ENCODE measurements around the gene ZFP1. TPM values are rescaled to one million over a fixed set of nuclear protein-coding genes. Genes with fewer than 3 reads are reported as not detected.

Gene ZFP1
- total and polyA plus RNA-seq, 10 donors, result 3.1 to 11.4 (median 8.5) TPM

DNA sequence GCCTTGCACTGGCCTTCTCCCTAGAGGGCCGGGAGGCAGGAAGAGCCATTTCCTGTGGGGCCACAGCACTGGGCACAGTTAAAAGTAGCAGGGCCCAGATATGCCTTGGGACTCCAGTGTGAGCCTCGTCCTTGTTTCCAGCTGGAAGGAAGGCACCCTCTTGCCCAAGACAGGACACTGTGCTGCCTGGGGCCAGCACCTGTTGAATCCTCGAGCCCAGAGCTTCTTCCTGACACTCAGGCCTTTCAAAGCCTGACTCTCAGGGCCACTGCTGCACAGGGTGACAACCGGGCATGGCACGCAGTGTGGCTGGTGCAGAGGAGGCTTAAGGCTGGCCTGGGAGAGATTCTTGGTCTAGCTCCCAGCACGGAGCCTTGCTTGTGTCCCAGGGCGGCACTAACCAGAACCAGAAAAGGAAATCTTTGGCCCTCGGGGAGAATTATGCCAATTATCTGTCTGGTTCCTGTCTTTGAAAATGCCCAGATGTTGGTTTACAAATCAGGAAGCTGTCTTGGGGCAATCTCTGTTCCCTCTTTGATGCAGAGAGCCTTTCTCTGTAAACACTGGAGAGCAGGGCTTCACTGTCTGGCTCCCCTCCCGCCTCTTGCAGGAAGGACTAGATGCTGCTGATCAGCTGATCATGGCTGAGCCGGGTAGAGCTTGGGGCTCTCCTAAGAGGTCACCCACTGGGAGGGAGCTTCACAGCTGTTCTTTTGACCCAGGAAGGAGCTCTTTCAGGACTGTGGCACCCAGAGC is 42.8 kb upstream of the ZFP1 start:
- intact Hi-C loops (cut with DNase I; ENCODE audit: low total_unique reads), result loop anchor here (2.0 kb wide), 1 partner anchor 107 kb away; the partner anchor contains the start of gene ZNRF1
- Histone ChIP-seq H3K36me3 (no peaks in the 10 kb centered on the region), H3K27me3 (replicated peaks in 1 of 7) (peaks cover 0 to 86% (median 0%) of the 10 kb centered on the region in 7 donors), H3K27ac (peak overlapping the region in 6 of 8 donors; percentile 52 to 85 (median 72)), H3K9me3 (no peaks in the 10 kb centered on the region), H3K4me1 (peaks cover 10 to 67% (median 36%) of the 10 kb centered on the region in 6 donors), H3K4me3 (no peak overlapping the region)
- TF ChIP-seq POLR2AphosphoS5 (IDR thresholded peaks at IDR 0.05), result peak in 1 of 3 donors; percentile 6
- TF ChIP-seq, protein P1, sequence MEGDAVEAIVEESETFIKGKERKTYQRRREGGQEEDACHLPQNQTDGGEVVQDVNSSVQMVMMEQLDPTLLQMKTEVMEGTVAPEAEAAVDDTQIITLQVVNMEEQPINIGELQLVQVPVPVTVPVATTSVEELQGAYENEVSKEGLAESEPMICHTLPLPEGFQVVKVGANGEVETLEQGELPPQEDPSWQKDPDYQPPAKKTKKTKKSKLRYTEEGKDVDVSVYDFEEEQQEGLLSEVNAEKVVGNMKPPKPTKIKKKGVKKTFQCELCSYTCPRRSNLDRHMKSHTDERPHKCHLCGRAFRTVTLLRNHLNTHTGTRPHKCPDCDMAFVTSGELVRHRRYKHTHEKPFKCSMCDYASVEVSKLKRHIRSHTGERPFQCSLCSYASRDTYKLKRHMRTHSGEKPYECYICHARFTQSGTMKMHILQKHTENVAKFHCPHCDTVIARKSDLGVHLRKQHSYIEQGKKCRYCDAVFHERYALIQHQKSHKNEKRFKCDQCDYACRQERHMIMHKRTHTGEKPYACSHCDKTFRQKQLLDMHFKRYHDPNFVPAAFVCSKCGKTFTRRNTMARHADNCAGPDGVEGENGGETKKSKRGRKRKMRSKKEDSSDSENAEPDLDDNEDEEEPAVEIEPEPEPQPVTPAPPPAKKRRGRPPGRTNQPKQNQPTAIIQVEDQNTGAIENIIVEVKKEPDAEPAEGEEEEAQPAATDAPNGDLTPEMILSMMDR (IDR thresholded peaks at IDR 0.05 in 8 of 11, conservative IDR thresholded peaks at IDR 0.05 in 3 of 11), result no peak
- no peak for TF ChIP-seq POLR2A (IDR thresholded peaks at IDR 0.05)
- 23 to 44% (median 30%) methylated on average over 7 to 10 of the region's 10 CpGs for WGBS, 5 donors
- DNase-seq, result peak; percentile 78

DNA sequence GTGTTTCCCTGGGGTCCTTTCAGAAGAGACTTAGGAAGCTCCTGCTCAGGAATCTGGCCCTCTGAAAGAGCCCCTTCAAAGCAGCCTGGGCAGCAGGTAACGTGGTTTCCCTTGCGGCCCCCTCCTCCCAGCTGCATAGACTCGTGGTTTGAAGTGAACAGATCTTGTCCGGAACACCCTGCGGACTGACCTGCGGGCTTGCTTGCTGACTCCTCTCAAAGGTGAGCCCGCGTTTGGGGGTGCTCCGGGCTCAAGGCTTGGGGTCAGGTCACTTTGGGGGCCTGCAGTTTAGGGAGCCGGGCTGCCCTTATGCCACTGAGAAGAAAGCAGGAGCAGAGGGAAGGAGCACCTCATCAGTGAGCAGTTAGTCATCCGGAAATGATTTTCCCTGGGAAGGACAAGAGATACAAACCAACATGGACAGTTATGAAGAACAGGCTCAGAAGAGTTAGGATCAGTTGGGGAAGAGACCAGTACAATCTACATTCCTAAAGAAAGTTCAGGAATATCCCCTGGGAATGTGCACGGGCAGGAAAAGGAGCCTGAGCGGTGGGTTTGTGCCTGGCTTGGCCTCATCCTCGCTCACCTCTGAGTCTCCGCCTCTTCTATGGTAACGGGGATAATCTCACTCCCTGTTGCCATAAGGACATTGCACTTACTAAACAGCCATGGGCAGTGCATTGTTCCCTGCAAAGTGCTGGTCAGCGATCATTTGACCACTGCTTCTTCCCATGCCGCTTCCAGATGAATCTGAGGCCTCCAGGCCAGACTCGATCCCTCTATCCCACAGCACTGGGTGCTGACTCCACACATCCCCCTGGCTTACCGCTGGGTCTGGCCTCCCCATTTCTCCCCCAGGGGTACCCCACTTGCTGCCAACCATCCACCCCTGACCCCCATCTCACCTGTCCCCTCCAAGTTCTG is 41.7 kb upstream of the ZFP1 start:
- Histone ChIP-seq H3K9me3 (no peaks in the 10 kb centered on the region), H3K4me3 (no peak overlapping the region), H3K27me3 (replicated peaks in 1 of 7) (peaks cover 0 to 97% (median 3%) of the 10 kb centered on the region in 7 donors), H3K36me3 (no peaks in the 10 kb centered on the region), H3K27ac (peak overlapping the region in 6 of 8 donors; percentile 52 to 85 (median 72)), H3K4me1 (peaks cover 20 to 76% (median 46%) of the 10 kb centered on the region in 6 donors)
- no peak for TF ChIP-seq POLR2AphosphoS5 (IDR thresholded peaks at IDR 0.05)
- TF ChIP-seq, protein P1 (IDR thresholded peaks at IDR 0.05 in 8 of 11, conservative IDR thresholded peaks at IDR 0.05 in 3 of 11), result no peak
- no peak for TF ChIP-seq POLR2A (IDR thresholded peaks at IDR 0.05)
- DNase-seq, result peak; percentile 70
- intact Hi-C loops (cut with DNase I; ENCODE audit: low total_unique reads), result loop anchor here (2.0 kb wide), 1 partner anchor 108 kb away; the partner anchor contains the start of gene ZNRF1
- 90 to 96% (median 92%) methylated on average over 12 to 20 of the region's 20 CpGs for WGBS, 5 donors

DNA sequence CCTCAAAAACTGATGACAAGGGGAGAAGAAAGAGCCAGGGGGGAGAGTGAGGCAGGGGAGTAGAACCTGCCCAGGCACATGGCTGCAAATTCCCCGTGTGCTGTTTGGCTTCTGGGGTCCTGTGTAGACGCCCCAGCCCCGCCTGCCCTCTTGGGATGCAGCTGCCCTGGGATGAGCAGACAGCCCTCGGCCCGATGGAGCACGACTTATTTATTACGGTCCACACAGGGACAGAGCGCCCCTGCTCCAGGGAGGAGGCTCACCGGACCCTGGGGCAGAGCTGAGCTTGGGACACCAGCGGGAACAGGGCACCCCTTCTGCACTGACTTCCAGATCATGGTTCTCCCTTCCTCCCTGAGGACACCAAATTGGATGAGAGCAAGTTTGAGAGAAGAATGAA is 40.8 kb upstream of the ZFP1 start:
- intact Hi-C loops (cut with DNase I; ENCODE audit: low total_unique reads), result loop anchor here (2.0 kb wide), 1 partner anchor 109 kb away; the partner anchor contains the start of gene ZNRF1
- no peaks in the 10 kb centered on the region for H3K36me3 ChIP-seq
- peaks cover 0 to 98% (median 11%) of the 10 kb centered on the region in 7 donors for H3K27me3 ChIP-seq (replicated peaks in 1 of 7)
- TF ChIP-seq, protein P1 (IDR thresholded peaks at IDR 0.05 in 8 of 11, conservative IDR thresholded peaks at IDR 0.05 in 3 of 11), result no peak
- no peak for TF ChIP-seq POLR2A (IDR thresholded peaks at IDR 0.05)
- no peak for TF ChIP-seq POLR2AphosphoS5 (IDR thresholded peaks at IDR 0.05)
- H3K4me1 ChIP-seq, result peaks cover 20 to 85% (median 55%) of the 10 kb centered on the region in 6 donors
- 86 to 96% (median 94%) methylated on average over 8 to 10 of the region's 10 CpGs for WGBS, 5 donors
- peak; percentile 69 for DNase-seq
- peak overlapping the region in 1 of 8 donors; percentile 1 for H3K27ac ChIP-seq
- H3K4me3 ChIP-seq, result no peak overlapping the region
- no peaks in the 10 kb centered on the region for H3K9me3 ChIP-seq
